Measurements from ENCODE around the gene ERBB4. TPM values are rescaled to one million over a fixed set of nuclear protein-coding genes. Genes with fewer than 3 reads are reported as not detected.

The ERBB4 gene
- total RNA-seq, 4 donors from 2014 or later = 0.04 to 0.57 (median 0.35) TPM; not detected in 1

- no peaks in the 10 kb centered on the region for H3K4me1 ChIP-seq
- H3K9me3 ChIP-seq = no peaks in the 10 kb centered on the region
- no peak overlapping the region for H3K27ac ChIP-seq
- intact Hi-C loops (cut with DNase I) = no loop called here
- H3K36me3 ChIP-seq = no peaks in the 10 kb centered on the region
- TF ChIP-seq CTCF (IDR thresholded peaks at IDR 0.05) (no peak), POLR2A (IDR thresholded peaks at IDR 0.05) (no peak)
- no peak for DNase-seq
- H3K4me3 ChIP-seq = no peak overlapping the region
- H3K27me3 ChIP-seq = no peaks in the 10 kb centered on the region
These were observed 663.1 kb downstream of the ERBB4 start for GRCh38 chr2:211875488-211875887.

- H3K27me3 ChIP-seq = no peaks in the 10 kb centered on the region
- TF ChIP-seq POLR2A (IDR thresholded peaks at IDR 0.05) (no peak), CTCF (IDR thresholded peaks at IDR 0.05) (no peak)
- no peak overlapping the region for H3K27ac ChIP-seq
- no peak overlapping the region for H3K4me3 ChIP-seq
- H3K9me3 ChIP-seq = no peaks in the 10 kb centered on the region
- DNase-seq = no peak
- no peaks in the 10 kb centered on the region for H3K36me3 ChIP-seq
- intact Hi-C loops (cut with DNase I) = no loop called here
- H3K4me1 ChIP-seq = no peaks in the 10 kb centered on the region
- WGBS, 2 donors = 81 to 88% methylated on average over 3 of the region's 3 CpGs
These were observed 669.5 kb downstream of the ERBB4 start for GRCh38 chr2:211868996-211869533.

GRCh38 chr2:211867845-211868451 is 670.7 kb downstream of the ERBB4 start:
- H3K27me3 ChIP-seq = no peaks in the 10 kb centered on the region
- no peaks in the 10 kb centered on the region for H3K36me3 ChIP-seq
- no peak for DNase-seq
- H3K4me3 ChIP-seq = no peak overlapping the region
- peaks cover 0 to under 1% (median 0%) of the 10 kb centered on the region in 3 donors for H3K9me3 ChIP-seq
- TF ChIP-seq CTCF (IDR thresholded peaks at IDR 0.05) (no peak), POLR2A (IDR thresholded peaks at IDR 0.05) (no peak)
- H3K4me1 ChIP-seq = no peaks in the 10 kb centered on the region
- no peak overlapping the region for H3K27ac ChIP-seq
- intact Hi-C loops (cut with DNase I) = no loop called here

- Histone ChIP-seq H3K9me3 (peaks cover 0 to 3% (median 0%) of the 10 kb centered on the region in 3 donors), H3K4me3 (no peak overlapping the region), H3K27ac (no peak overlapping the region), H3K27me3 (no peaks in the 10 kb centered on the region), H3K4me1 (no peaks in the 10 kb centered on the region), H3K36me3 (no peaks in the 10 kb centered on the region)
- intact Hi-C loops (cut with DNase I) = no loop called here
- DNase-seq = no peak
- 82 to 94% methylated on average over 3 of the region's 3 CpGs for WGBS, 2 donors
- no peak for TF ChIP-seq CTCF (IDR thresholded peaks at IDR 0.05)
- TF ChIP-seq POLR2A (IDR thresholded peaks at IDR 0.05) = no peak
These were observed 674.3 kb downstream of the ERBB4 start for GRCh38 chr2:211864328-211864727.

- no peak for TF ChIP-seq CTCF (IDR thresholded peaks at IDR 0.05)
- TF ChIP-seq POLR2A (IDR thresholded peaks at IDR 0.05) = no peak
- Histone ChIP-seq H3K4me3 (no peak overlapping the region), H3K36me3 (no peaks in the 10 kb centered on the region), H3K27ac (no peak overlapping the region), H3K27me3 (no peaks in the 10 kb centered on the region), H3K4me1 (no peaks in the 10 kb centered on the region), H3K9me3 (peaks cover 0 to 3% (median 0%) of the 10 kb centered on the region in 3 donors)
- intact Hi-C loops (cut with DNase I) = no loop called here
- no peak for DNase-seq
These were observed 678.4 kb downstream of the ERBB4 start for GRCh38 chr2:211860224-211860623.

All from esophagus squamous epithelium (tissue), 5 donors.